Pancreas (tissue), 10 donors: ENCODE measurements around the gene FGD5. TPM values are rescaled to one million over a fixed set of nuclear protein-coding genes. Genes with fewer than 3 reads are reported as not detected.

Source experiments
- ATAC-seq, 4 donors: fragments of 200-7000 bp; cut with Tn5 transposase; one replicate each; pipeline versions ENCODE4 v1.8.0 to v1.9.1; 2020; ENCODE audit warnings: mild to moderate bottlenecking in 4 of 4, moderate library complexity in 4 of 4
- DNase-seq, 6 donors: peaks; one replicate each; pipeline ENCODE4 v3.0.0-alpha.2; 2020
- FAIRE-seq: peaks from 2 replicates; lab custom pipeline; 2012; peaks lifted over from hg19 to GRCh38; lab: Jason Lieb, UNC
- H3K27ac ChIP-seq, 4 donors: fragments of 200-600 bp; sonication (generic); 1 replicate in 3 of 4; 2 replicates in 1 of 4; pipeline versions ENCODE4 v1.5.0 to v1.8.0; 2020
- H3K27me3 ChIP-seq, 4 donors: fragments of 200-600 bp; one replicate each; pipeline ENCODE4 v1.8.0; 2021
- H3K36me3 ChIP-seq, 3 donors: fragments of 200-600 bp; sonication (generic) in 1 of 3; one replicate each; pipeline versions ENCODE4 v1.5.0 to v1.8.0; 2020 to 2021
- H3K4me1 ChIP-seq, 3 donors: fragments of 200-600 bp; one replicate each; pipeline ENCODE4 v1.8.0; 2021
- H3K4me3 ChIP-seq, 4 donors: fragments of 200-600 bp; sonication (generic) in 2 of 4; one replicate each; pipeline versions ENCODE4 v1.5.0 to v1.8.0; 2020 to 2021
- H3K9me3 ChIP-seq, 4 donors: fragments of 200-600 bp; one replicate each; pipeline ENCODE4 v1.8.0; 2021
- CTCF ChIP-seq, 4 donors: fragments of 200-600 bp; sonication (generic) in 3 of 4; IDR thresholded peaks; one replicate each; pipeline versions ENCODE4 v1.5.0 to v1.8.0; 2021; ENCODE audit warnings: antibody characterized with exemption in 4 of 4
- WGBS, 2 donors: extraction: QIAGEN DNeasy Blood & Tissue Kit; methylation state at CpG; one replicate each; pipeline ENCODE4 v1.1.7; 2013; 5-methylcytosine and 5-hydroxymethylcytosine counted together
- intact Hi-C, 3 donors: fragments of 100-400 bp; cut with DNase I; formaldehyde crosslinking; loops; one replicate each; pipeline versions ENCODE4 v1.11.1 to v1.14.2; 2022
- polyA plus RNA-seq, 2 donors: library from polyadenylated mRNA; stranded (reverse); fragments of 200-250 nt; gene quantifications; one replicate each; pipeline ENCODE4 v1.2.3, GENCODE V29; 2013
- total RNA-seq, 6 donors: library from RNA; stranded (reverse); fragmentation: NEBNext Ultra II Directional in 4 of 6; extraction: Animal tissue kit (Norgen Biotek cat#: 25700) in 4 of 6; gene quantifications; one replicate each; pipeline versions ENCODE4 v1.2.1 to v1.2.4, GENCODE V29; 2021 to 2023
- donor health status: healthy with polysubstance abuse.
- donor health status: DM: no; HTN: no; CAD: no; lungs with moderate emphysema.
- donor health status: DM: no; HTN: no; CAD: no.
- donor health status: control.
- donor health status: control.
- donor health status: Bipolar disorder and iron deficiency.
- donor health status: DM: yes; HTN: yes; CAD: no.
- donor health status: DM: no; HTN: no; CAD: no.
- donor health status: DM: no; HTN: no; CAD: no.
- donor health status: DM: yes; HTN: yes; CAD: no.

The FGD5 gene
- total and polyA plus RNA-seq, 8 donors, result 2.2 to 7.1 (median 3.3) TPM

- H3K9me3 ChIP-seq, result no peaks in the 10 kb centered on the region
- 69 to 71% methylated on average over 8 of the region's 8 CpGs for WGBS, 2 donors
- intact Hi-C loops, result no loop called here
Measured at GRCh38 chr3:14843321-14843720, 24.6 kb downstream of the FGD5 start.

GRCh38 chr3:14844386-14845170 is 25.8 kb downstream of the FGD5 start:
- no peak overlapping the region for H3K4me3 ChIP-seq
- 44 to 52% methylated on average over 7 of the region's 7 CpGs for WGBS, 2 donors
- H3K9me3 ChIP-seq, result no peaks in the 10 kb centered on the region
- H3K4me1 ChIP-seq, result no peaks in the 10 kb centered on the region
- no peak overlapping the region for H3K27ac ChIP-seq
- no peak for DNase-seq
- no peaks in the 10 kb centered on the region for H3K27me3 ChIP-seq
- TF ChIP-seq CTCF (IDR thresholded peaks at IDR 0.05), result no peak
- intact Hi-C loops, result no loop called here
- ATAC-seq, result no peak
- no peak for FAIRE-seq
- H3K36me3 ChIP-seq, result no peaks in the 10 kb centered on the region

More at GRCh38 chr3:14843321-14843720, 24.6 kb downstream of the FGD5 start:
- Histone ChIP-seq H3K4me3 (no peak overlapping the region), H3K27me3 (no peaks in the 10 kb centered on the region), H3K4me1 (no peaks in the 10 kb centered on the region), H3K36me3 (no peaks in the 10 kb centered on the region), H3K27ac (no peak overlapping the region)
- no peak for TF ChIP-seq CTCF (IDR thresholded peaks at IDR 0.05)
- ATAC-seq (no peak), DNase-seq (no peak), FAIRE-seq (no peak)

- Histone ChIP-seq H3K4me1 (no peaks in the 10 kb centered on the region), H3K27me3 (no peaks in the 10 kb centered on the region), H3K36me3 (no peaks in the 10 kb centered on the region), H3K27ac (no peak overlapping the region), H3K9me3 (no peaks in the 10 kb centered on the region), H3K4me3 (no peak overlapping the region)
- ATAC-seq (no peak), FAIRE-seq (no peak), DNase-seq (no peak)
- WGBS, 2 donors, result 25 to 34% methylated on average over 3 of the region's 3 CpGs
- intact Hi-C loops, result no loop called here
- no peak for TF ChIP-seq CTCF (IDR thresholded peaks at IDR 0.05)
Measured at GRCh38 chr3:14845180-14845579, 26.4 kb downstream of the FGD5 start.

GRCh38 chr3:14845826-14846225 is 27.1 kb downstream of the FGD5 start:
- WGBS, 2 donors, result 30 to 34% methylated on average over 4 of the region's 4 CpGs
- H3K27ac ChIP-seq, result no peak overlapping the region
- ATAC-seq (no peak), FAIRE-seq (no peak), DNase-seq (no peak)
- intact Hi-C loops, result no loop called here
- TF ChIP-seq CTCF (IDR thresholded peaks at IDR 0.05), result no peak
- H3K36me3 ChIP-seq, result no peaks in the 10 kb centered on the region
- no peaks in the 10 kb centered on the region for H3K9me3 ChIP-seq
- H3K27me3 ChIP-seq, result no peaks in the 10 kb centered on the region
- no peaks in the 10 kb centered on the region for H3K4me1 ChIP-seq
- no peak overlapping the region for H3K4me3 ChIP-seq

- DNase-seq, result no peak
- no peak overlapping the region for H3K27ac ChIP-seq
- intact Hi-C loops, result no loop called here
- no peak for ATAC-seq
- WGBS, 2 donors, result 63 to 66% methylated on average over 7 of the region's 7 CpGs
- H3K4me3 ChIP-seq, result no peak overlapping the region
- no peak for FAIRE-seq
- no peaks in the 10 kb centered on the region for H3K9me3 ChIP-seq
- TF ChIP-seq CTCF (IDR thresholded peaks at IDR 0.05), result no peak
- H3K27me3 ChIP-seq, result no peaks in the 10 kb centered on the region
- H3K4me1 ChIP-seq, result no peaks in the 10 kb centered on the region
- no peaks in the 10 kb centered on the region for H3K36me3 ChIP-seq
Measured at GRCh38 chr3:14846226-14846880, 27.6 kb downstream of the FGD5 start.
